GM19023 (cell line): ENCODE measurements around the gene FOXA1.

Experiments
- ATAC-seq: cut with Tn5 transposase; IDR thresholded peaks from one replicate; pipeline ENCODE4 v1.9.1; 2021; ENCODE audit warnings: mild to moderate bottlenecking, moderate library complexity; ENCODE audit not compliant: unreplicated experiment

The FOXA1 gene

GRCh38 chr14:37602605-37603453 is 7.8 kb upstream of the FOXA1 start:
- no peak for ATAC-seq

- no peak for ATAC-seq
Measured at GRCh38 chr14:37601865-37602264, 6.8 kb upstream of the FOXA1 start.

- no peak for ATAC-seq
Measured at GRCh38 chr14:37600880-37601741, 6.1 kb upstream of the FOXA1 start.

GRCh38 chr14:37599507-37600368 is 4.7 kb upstream of the FOXA1 start:
- no peak for ATAC-seq

GRCh38 chr14:37598747-37599506 is 3.9 kb upstream of the FOXA1 start:
- ATAC-seq = no peak

- ATAC-seq = no peak
Measured at GRCh38 chr14:37597914-37598746, 3.1 kb upstream of the FOXA1 start.

GRCh38 chr14:37597538-37597913 is 2.5 kb upstream of the FOXA1 start:
- no peak for ATAC-seq

GRCh38 chr14:37596790-37597472 is 1.9 kb upstream of the FOXA1 start:
- no peak for ATAC-seq

GRCh38 chr14:37595809-37596621 is 966 bp upstream of the FOXA1 start:
- ATAC-seq = no peak

- no peak for ATAC-seq
Measured at GRCh38 chr14:37594238-37594970, 645 bp downstream of the FOXA1 start.

GRCh38 chr14:37593511-37594237 is 1.4 kb downstream of the FOXA1 start:
- no peak for ATAC-seq

GRCh38 chr14:37592482-37593408 is 2.3 kb downstream of the FOXA1 start:
- no peak for ATAC-seq

GRCh38 chr14:37591941-37592481 is 3.0 kb downstream of the FOXA1 start:
- ATAC-seq = no peak

GRCh38 chr14:37591311-37591940 is 3.6 kb downstream of the FOXA1 start:
- no peak for ATAC-seq
